Left colon (tissue), 2 donors: Measurements from ENCODE around the gene TEDDM1. TPM values are rescaled to one million over a fixed set of nuclear protein-coding genes. Genes with fewer than 3 reads are reported as not detected.
"Not testable (repeated sequence)": the region's sequence is repeated elsewhere in the genome, so short reads cannot be mapped to it uniquely, and the experiment has no call there.

ENCODE experiments used
- ATAC-seq: fragments of 200-7000 bp; cut with Tn5 transposase; one replicate; pipeline ENCODE4 v1.9.1; 2020; ENCODE audit warnings: mild to moderate bottlenecking, moderate library complexity
- DNase-seq, 2 donors: peaks; one replicate each; pipeline ENCODE4 v3.0.0-alpha.2; 2020
- intact Hi-C, 2 donors: fragments of 100-400 bp; cut with DNase I in 1 of 2; cut with micrococcal nuclease in 1 of 2; formaldehyde crosslinking; loops; one replicate each; pipeline versions ENCODE4 v1.11.2 to v1.14.0; 2022; cut with DNase I, micrococcal nuclease
- total RNA-seq, 2 donors: library from RNA; stranded (reverse); fragmentation: NEBNext Ultra II Directional; extraction: Animal tissue kit (Norgen Biotek cat#: 25700); gene quantifications; one replicate each; pipeline ENCODE4 v1.2.1, GENCODE V29; 2021
- donor health status: DM: no; HTN: no; CAD: no.
- donor health status: DM: yes; HTN: yes; CAD: no.

The TEDDM1 gene
- total RNA-seq, 2 donors from 2014 or later: not detected

GRCh38 chr1:182385885-182386853, 14.3 kb downstream of the TEDDM1 start:
- no peak for ATAC-seq
- no peak for DNase-seq
- intact Hi-C loops: no loop called here

GRCh38 chr1:182384387-182384960, 16.0 kb downstream of the TEDDM1 start:
- intact Hi-C loops: no loop called here
- DNase-seq (no peak), ATAC-seq (no peak)

- no peak for ATAC-seq
- DNase-seq: no peak
- intact Hi-C loops: no loop called here
Measured at GRCh38 chr1:182383934-182384333, 16.5 kb downstream of the TEDDM1 start.

- no peak for ATAC-seq
- DNase-seq: no peak
- intact Hi-C loops: no loop called here
Measured at GRCh38 chr1:182383037-182383661, 17.3 kb downstream of the TEDDM1 start.

GRCh38 chr1:182381962-182382819, 18.3 kb downstream of the TEDDM1 start:
- intact Hi-C loops: no loop called here
- ATAC-seq: peak; percentile 5
- no peak for DNase-seq

DNA sequence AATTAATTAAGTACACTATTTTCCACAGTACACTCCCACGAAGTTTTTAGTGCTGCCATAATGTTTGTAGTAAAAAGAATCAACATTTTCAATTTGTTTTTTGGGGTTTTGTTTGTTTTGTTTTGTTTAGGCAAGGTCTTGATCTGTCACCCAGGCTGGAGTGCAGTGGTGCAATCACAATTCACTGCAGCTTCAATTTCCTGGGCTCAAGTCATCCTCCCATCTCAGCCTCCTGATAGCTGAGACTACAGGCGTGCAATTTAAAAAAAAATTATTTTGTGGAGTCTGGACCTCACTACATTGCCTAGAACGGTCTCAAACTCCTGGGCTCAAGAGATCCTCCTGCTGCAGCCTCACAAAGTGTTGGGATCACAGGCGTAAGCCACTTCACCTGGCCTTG, 20.3 kb downstream of the TEDDM1 start:
- ATAC-seq (no peak), DNase-seq (no peak)
- intact Hi-C loops: no loop called here

DNA sequence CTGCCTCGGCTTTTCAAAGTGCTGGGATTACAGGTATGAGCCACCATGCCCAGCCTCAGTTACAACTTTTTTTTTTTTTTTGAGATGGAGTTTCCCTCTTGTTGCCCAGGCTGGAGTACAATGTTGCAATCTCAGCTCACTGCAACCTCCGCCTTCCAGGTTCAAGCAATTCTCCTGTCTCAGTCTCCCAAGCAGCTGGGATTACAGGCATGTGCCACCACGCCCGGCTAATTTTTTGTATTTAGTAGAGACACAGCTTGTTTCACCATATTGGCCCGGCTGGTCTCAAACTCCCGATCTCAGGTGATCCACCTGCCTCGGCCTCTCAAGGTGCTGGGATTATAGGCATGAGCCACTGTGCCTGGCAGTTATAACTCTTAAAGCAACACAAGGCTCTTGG, 20.7 kb downstream of the TEDDM1 start:
- intact Hi-C loops, ATAC-seq, DNase-seq: not testable (repeated sequence)

- DNase-seq (no peak), ATAC-seq (no peak)
- intact Hi-C loops: no loop called here
Measured at GRCh38 chr1:182376936-182377574, 23.4 kb downstream of the TEDDM1 start.

GRCh38 chr1:182374101-182374834, 26.2 kb downstream of the TEDDM1 start:
- DNase-seq (no peak), ATAC-seq (no peak)
- intact Hi-C loops: no loop called here

GRCh38 chr1:182370532-182370931, 29.9 kb downstream of the TEDDM1 start:
- intact Hi-C loops: no loop called here

DNA sequence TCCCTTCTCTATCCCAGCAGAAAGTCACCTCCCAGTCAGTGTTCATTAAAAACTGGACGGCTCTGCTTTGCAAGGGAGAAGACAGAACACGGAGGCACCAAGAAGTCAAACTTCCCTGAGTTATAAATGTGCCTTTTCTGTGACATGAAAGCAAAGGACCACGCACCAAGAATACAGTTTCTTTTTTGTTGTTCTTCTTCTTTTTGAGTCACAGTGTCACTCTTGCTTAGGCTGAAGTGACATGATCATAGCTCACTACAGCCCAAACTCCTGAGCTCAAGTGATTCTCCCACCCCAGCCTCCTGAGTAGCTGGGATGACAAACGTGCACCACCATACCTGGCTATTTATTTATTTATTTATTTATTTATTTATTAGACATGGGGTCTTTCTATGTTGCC, 31.6 kb downstream of the TEDDM1 start:
- intact Hi-C loops: no loop called here
- DNase-seq (no peak), ATAC-seq (no peak)

More at GRCh38 chr1:182370532-182370931, 29.9 kb downstream of the TEDDM1 start:
- no peak for ATAC-seq
- no peak for DNase-seq

- intact Hi-C loops: no loop called here
- DNase-seq: no peak
- no peak for ATAC-seq
Measured at GRCh38 chr1:182368358-182368757, 32.1 kb downstream of the TEDDM1 start.

DNA sequence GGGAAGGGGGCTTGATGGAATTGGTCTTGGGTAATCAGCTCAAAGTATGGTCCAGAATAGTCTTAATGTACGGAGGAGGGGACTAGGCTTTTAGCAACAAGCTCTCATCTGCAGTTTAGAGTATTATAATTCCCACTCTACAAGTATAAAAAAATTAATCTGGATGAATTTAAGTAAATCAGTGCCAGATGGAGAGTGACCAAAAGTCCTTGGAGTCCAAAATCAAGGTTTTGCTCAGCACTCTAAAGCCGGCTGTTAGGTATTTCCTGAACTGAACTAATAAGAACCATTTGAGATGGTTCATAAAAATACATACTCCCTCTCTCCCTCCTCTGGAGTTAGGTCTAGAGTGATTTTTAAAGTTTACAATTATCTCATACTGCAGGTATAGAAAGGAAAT, 32.5 kb downstream of the TEDDM1 start:
- no peak for DNase-seq
- ATAC-seq: no peak
- intact Hi-C loops: no loop called here

- no peak for ATAC-seq
- no peak for DNase-seq
- intact Hi-C loops: no loop called here
Measured at GRCh38 chr1:182366596-182366995, 33.9 kb downstream of the TEDDM1 start.

GRCh38 chr1:182359645-182360044, 40.8 kb downstream of the TEDDM1 start:
- DNase-seq: no peak
- no peak for ATAC-seq
- intact Hi-C loops: no loop called here

- DNase-seq (no peak), ATAC-seq (no peak)
- intact Hi-C loops: no loop called here
Measured at GRCh38 chr1:182357913-182358312, 42.6 kb downstream of the TEDDM1 start.

GRCh38 chr1:182357171-182357570, 43.3 kb downstream of the TEDDM1 start:
- no peak for DNase-seq
- ATAC-seq: no peak
- intact Hi-C loops: no loop called here

DNA sequence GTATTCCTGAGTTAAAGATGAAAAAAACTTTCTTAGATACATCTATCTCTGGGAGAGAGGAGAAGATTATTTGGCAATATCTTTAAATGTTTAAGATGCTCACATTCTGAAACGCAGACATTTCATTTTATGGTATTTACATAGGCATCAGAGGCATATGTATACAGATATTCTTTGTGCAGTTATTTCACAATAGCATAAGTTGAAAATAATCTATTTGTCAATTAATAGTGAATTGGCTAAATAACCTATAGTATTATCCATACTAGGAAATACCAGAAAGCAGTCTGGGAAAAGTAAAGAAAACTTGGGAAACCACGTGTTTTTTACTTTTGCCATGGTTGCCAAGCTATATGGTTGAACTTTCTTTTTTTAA, 44.8 kb downstream of the TEDDM1 start:
- intact Hi-C loops: no loop called here
- ATAC-seq: no peak
- no peak for DNase-seq
